GM18507 (cell line): ENCODE measurements around the gene SLC1A7.

Experiments used
- DNase-seq: peaks from one replicate; pipeline ENCODE4 v3.0.0; 2011; ENCODE audit warnings: low read depth; ENCODE audit not compliant: insufficient read length; ENCODE audit errors: extremely low spot score
- FAIRE-seq: peaks from 2 replicates; lab custom pipeline; 2011; peaks lifted over from hg19 to GRCh38; lab: Jason Lieb, UNC

SLC1A7 gene

DNA sequence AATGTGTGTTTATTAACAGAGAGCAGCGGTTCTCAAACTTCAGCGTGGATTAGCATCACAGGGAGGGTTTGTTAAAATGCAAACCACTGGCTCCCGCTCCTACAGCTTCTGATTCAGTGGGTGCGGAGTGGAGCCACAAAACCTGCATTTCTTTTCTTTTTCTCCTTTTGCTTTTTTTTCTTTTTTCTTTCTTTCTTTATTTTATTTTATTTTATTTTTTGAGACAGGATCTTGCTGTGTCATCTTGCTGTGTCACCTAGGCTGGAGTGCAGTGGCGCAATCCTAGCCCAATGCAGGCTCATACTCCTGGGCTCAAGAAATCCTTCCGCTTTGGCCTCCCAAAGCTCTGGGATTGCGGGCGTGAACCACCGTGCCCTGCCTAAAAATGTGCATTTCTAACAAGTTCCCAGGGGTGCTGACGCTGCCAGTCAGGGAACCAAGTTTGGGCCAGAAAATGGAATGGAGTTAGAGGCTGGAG lies 20.9 kb upstream of the SLC1A7 start:
- DNase-seq (no peak), FAIRE-seq (no peak)

DNA sequence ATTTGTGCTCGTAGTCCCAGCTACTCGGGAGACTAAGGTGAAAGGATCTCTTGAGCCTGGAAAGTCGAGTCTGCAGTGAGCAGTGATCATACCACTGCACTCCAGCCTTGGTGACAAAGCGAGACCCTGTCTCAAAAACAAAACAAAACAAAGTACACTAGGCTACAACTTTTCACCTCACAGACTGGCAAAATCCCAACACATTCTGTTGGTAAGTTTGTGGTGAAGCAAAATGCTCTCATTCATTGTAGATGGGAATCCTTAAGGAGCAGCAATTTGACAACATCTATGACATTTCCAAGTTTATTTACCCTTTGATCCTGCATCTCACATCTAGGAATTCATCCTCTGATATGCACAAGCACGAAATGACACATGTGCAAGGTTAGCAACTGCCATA lies 20.2 kb upstream of the SLC1A7 start:
- DNase-seq = no peak
- FAIRE-seq = no peak

DNA sequence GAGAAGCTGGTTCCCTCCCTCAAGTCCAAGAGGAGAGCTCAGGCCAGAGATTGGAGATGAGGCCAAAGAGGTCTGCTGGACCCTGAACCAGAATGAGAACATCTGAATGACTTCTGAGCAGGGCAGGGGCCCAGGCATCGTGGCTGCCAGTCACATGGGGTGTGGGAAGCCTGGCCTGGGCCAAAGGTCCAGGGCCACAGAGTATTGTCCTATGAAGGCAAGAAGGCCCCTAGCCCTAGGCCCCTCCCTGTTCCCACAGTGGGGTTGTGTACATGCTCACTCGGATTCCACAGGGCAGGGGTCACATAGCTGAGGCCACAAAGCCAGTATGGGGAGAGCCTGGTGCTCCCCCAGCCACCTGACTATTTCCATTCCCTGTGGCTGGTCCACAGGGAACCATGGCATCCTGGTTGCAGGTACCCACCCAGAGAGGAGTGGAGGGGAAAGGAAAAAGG lies 18.5 kb upstream of the SLC1A7 start:
- no peak for FAIRE-seq
- no peak for DNase-seq

DNA sequence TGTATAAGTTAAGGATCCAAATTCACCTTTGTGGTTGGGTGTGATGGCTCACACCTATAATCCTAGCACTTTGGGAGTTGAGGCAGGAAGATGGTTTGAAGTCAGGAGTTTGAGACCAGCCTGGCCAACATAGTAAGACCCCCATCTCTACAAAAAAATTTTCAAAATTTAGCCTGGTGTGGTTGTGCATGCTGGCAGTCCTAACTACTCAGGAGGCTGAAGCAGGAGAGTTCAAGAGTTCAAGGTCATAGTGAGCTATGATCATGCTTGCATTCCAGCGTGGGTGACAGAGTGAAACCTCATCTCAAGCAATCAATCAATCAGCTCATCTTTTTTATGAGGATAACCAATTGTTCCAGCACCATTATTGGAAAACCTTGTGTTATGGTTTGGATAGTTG lies 16.5 kb upstream of the SLC1A7 start:
- DNase-seq (no peak), FAIRE-seq (no peak)

DNA sequence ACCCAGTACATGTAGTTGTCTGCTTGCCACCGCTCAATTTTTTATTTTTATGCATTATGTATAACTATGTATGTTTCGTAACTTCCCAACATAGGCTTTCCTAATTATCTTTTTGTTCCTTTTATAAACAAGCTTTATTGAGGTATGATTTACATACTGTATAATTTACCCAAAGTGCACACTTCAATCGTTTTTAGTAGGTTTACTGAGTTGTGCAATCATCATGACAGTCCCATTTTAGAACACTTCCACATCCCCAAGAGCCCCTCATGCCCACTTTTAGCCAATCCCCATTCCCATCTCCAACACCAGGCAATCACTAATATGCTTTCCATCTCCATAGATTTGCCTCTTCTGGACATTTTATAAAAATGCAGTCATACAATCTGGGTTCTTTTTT lies 14.3 kb upstream of the SLC1A7 start:
- FAIRE-seq (no peak), DNase-seq (no peak)

DNA sequence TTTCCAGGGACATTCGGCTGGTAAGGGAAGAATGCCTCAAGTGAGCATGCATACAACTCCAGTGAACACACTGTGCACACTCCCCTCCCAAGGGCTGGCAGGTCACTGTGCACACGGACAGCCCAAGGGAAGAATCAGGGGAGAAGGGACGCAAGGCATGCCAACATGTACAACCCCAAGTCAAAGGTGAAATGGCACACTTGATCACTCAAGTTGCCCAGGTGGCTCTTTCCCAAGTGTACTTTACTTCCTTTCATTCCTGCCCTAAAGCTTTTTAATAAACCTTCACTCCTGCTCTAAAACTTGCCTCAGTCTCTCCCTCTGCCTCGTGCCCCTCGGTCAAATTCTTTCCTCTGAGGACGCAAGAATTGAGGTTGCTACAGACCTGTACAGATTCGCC lies 13.5 kb upstream of the SLC1A7 start:
- DNase-seq (no peak), FAIRE-seq (no peak)

DNA sequence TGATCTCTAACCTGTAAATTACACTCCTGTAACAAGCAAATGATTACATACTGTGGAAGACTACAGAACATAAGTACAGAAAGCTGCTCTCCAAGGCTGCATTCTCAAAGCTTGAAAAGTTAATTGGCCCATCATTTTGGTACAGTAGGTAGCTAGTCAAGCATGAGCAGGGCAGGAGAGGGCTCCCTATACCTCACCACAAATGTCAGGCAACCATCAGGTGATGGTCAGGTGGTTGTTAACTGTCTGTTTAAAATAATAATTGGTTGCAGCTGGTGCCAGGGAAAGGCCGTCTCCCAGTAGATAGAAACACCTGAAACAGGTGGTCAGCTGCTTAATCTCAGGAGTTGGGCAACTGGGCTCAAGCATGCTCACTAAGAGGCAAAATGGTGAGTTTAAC lies 13.1 kb upstream of the SLC1A7 start:
- FAIRE-seq (no peak), DNase-seq (no peak)

DNA sequence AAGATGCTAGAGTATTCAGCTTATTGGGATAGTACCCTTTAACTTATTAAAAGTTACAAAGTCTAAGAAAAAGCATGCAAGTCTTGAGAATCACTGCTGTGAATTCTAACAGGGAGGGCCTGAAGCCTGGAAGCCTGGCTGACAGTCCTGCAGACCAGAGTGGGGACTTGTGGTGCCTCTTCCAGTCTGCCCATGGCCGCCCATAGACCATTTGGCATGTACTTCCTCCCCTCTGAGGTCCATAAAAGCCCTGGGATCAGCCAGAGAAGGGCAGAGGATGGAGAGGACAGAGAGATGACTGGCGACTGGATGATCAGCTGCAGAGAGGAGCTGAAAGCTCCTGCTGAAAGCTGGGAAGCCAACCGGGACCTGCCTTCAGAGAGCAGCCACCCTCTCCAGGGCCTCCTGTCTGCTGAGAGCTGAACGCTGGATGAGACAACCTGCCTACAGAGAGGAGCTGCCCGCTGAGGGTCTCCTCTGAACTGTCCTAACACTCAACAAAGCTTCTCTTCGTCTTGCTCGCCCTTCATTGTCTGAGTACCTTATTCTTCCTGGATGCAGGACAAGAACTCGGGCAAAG lies 12.5 kb upstream of the SLC1A7 start:
- DNase-seq (no peak), FAIRE-seq (no peak)

DNA sequence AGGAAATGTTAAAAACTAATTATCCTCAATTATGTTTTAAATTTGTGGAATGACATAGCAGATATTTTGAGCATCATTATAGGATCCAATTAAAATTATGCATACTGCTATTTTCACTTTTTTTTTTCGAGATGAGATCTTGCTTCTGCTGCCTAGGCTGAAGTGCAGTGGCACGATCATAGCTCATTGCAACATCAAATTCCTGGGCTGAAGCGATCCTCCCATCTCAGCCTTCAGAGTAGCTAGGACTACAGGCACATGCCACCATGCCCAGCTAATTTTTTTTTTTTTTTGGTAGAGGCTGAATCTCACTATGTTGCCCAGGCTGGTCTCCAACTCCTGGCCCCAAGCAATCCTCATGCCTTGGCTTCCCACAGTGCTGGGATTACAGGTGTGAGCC lies 11.3 kb upstream of the SLC1A7 start:
- FAIRE-seq = no peak
- DNase-seq = no peak

DNA sequence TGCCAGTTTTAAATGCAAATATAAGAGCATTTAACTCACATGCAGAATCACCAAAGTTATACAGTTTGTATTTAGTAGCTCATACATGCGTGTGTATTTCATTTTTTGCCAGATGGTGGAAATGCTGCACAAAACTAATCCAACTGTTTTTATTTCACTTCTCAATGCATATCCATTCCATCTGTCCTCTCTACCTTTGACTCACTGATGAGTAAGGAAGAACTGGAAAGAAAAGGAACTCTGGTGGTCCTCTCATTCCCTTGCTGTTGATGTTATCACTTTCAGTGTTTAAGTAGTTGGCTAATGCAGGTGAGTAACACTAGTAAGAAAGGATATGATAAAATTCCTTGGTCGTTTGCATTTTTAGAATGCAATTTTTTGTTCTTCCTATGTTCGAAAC lies 5.7 kb upstream of the SLC1A7 start:
- no peak for DNase-seq
- no peak for FAIRE-seq

DNA sequence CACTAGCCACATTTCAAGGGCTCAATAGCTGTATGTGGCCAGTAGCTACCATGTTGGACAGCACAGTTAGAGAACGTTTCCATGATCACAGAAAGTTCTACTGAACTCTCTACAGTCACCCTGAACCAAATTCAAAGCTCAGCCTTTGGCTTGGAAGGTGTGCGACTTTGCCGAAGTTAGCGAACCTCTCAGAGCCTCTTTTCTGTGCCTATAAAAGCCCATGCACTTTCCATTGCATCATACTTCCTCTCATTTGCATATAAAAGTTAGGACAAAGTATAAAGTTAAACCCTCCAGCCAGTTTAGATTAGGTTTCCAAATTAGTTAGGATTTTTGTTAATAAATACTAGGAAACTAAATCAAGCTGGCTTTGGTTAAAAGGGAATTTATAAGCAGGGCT lies 4.7 kb upstream of the SLC1A7 start:
- FAIRE-seq (no peak), DNase-seq (no peak)

DNA sequence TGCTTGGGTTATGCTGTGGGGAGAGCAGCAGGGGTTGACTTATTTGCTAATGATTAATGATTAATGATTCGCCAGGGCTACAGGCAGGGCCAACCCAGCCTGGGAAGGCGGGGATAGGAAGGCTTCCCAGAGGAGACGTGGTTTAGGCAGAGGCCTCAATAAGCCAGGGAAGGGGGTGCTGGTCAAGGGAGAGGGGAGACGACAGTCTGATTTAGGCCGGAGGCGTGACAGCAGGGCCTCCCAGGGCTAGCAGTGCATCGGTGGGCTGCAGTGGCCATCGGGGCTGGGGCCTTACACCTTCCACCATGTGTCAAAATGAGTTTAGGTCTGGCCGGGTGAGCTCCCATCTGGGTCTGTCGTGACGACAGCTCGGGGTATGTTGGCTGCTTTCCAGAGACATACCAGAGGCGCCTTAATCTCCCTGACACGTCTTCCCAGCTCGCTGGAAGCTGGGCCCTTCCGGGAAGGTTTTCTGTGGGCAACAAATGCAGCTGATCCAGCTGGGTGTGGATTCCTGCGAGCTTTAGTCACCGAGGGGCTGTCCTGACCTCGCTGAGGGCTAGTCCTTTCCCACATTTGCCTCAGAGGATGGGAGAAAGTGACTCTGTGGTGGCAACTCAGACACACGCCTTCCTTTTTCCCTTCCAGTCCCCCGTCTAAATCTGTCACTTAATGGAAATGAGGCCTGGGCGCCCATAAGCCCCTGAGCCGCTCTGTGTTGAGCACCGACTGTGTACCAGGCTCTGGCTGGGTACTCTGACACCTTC lies 3.7 kb upstream of the SLC1A7 start:
- DNase-seq = no peak
- no peak for FAIRE-seq

DNA sequence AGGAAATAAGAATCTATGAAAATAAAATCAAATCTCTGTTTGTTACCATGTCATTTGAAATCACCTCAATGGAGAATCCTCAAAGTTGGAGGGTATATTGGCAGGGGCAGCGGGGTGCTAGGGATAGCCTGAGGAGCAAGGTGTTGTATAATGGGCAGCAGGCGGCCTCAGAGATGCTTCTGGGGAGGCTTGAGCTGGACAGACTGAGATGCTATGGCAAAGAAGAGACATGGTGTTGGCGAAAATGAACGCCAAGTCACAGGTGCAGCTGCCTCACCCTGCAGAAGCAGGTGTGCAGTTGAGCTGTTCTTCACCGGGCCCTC lies 3.1 kb upstream of the SLC1A7 start:
- DNase-seq (no peak), FAIRE-seq (no peak)

DNA sequence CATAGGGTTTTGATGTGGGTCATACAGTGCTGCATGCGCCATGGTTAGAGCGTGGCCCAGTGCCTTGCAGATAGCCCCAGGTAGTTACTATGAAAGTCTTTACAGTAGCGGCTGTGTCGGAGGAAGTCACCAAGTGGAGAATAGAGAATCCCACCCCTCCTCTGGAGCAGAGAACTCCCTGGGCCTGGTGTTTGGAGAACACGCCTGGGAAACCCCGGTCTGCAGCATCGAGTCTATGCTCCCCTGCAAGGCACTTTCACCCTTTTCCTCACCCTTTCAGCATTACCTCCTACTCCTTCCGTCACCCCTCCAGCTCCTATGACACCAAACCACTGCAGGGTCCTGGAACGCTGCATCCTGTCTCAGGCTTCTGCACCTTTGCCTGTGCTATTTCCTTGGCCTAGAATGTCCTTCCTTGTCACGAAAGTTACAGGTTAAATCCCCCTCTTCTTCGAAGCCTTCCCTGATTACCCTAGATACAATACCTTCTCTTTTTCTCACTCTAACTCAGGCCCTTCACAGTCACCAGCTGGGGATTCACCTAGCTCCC lies 2.7 kb upstream of the SLC1A7 start:
- FAIRE-seq (no peak), DNase-seq (no peak)

DNA sequence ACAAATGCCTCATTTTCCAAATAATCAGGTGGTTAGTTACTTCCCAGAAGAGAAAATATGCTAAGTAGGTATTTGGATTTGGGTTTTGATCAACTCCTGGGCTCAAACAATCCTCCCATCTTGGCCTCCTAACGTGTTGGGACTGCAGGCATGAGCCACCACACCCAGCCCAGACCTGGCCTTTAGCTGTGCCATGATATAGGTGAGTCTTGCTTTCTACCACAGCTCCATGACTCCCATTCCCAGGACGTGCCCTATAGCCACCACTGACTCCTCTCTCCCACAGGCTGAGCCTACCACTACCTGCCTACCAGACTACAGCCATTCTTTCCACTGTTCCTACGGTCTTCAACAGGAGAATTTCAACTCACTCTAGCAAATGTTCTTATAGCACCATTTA lies 1.8 kb upstream of the SLC1A7 start:
- FAIRE-seq = no peak
- DNase-seq = no peak

DNA sequence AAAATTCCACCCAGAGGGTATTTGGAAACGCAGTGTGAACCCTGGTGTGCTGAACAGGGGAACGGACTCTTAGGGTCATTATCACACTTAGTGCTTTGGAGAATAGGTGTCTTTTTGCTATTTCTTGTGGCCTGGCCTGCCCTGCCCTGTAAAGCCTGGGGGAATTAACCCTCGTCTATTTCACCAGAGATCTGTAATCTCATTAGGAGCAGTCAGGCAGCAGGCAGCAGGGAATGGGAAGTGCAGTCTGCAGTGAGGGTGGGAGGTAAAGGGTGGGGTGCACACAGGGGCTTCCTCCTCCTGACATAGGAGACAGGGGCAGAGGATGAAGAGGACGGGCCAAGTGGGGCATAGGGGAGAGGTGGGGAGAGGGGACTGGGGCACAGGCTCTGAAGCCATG lies 1.1 kb upstream of the SLC1A7 start:
- FAIRE-seq = no peak
- DNase-seq = no peak

DNA sequence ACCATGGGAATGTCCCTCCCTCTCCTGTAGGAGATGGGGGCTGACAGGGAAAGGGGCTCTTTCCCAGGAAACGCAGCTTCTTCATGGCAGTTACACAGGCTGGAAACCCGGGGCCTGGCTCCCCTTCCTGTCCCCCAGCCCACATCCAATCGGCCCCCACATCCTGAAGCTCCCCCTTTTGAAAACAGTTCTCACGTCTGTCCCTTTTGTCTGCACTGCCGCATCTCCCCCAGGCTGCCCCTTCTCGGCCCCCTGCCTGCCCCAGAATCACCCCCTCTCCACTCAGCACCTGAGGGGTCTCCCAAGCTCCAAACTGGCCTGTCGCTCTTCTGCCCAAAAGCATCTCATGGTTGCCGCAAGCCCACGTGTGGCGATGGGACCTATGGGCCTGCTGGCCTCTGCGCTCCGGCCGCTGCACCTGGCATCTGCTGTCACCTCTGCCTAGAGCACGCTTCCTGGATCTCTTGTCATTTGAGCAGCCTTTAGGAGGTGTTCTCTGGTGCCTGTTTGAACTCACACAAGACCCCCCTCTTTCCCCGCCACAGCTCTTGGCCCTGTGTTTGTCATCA lies 867 bp downstream of the SLC1A7 start:
- DNase-seq (no peak), FAIRE-seq (no peak)

DNA sequence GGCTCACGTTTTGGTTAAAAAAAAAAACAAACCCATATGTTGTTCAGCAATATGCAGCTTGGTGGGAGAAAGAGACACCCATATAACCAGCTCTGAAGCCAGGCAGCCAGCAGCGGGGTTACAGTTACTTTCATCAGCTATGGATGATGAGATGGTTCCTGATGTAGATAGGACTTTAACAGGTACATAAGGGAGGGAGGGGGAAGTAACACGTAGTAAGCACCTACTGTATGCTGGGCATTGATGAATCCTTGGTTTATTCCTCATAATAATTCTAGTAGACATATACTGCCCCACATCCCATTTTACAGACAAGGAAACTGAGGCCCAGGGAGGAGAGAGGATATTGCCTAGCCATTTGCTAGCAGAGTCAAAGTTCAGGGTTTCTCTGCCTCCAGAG lies 2.0 kb downstream of the SLC1A7 start:
- FAIRE-seq (no peak), DNase-seq (no peak)

DNA sequence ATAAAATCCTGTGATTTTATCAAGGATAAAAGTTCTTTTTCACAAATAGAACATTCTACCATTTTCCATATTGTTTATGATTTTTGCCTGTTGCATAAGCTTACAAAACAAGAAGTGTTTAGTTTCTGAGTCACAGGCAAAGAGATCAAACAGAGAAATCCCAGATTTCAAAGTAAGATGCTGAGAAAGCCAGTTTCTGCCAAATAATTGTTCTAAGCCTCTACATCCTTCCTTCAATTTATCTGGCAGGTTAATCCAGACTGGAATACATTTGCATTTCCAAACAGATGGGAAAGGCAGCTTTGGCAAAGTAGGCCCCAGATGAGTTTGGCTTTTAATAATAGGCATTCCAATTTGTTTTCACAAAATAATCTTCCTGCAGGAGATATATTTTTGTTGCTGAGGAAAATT lies 2.5 kb downstream of the SLC1A7 start:
- FAIRE-seq (no peak), DNase-seq (no peak)

DNA sequence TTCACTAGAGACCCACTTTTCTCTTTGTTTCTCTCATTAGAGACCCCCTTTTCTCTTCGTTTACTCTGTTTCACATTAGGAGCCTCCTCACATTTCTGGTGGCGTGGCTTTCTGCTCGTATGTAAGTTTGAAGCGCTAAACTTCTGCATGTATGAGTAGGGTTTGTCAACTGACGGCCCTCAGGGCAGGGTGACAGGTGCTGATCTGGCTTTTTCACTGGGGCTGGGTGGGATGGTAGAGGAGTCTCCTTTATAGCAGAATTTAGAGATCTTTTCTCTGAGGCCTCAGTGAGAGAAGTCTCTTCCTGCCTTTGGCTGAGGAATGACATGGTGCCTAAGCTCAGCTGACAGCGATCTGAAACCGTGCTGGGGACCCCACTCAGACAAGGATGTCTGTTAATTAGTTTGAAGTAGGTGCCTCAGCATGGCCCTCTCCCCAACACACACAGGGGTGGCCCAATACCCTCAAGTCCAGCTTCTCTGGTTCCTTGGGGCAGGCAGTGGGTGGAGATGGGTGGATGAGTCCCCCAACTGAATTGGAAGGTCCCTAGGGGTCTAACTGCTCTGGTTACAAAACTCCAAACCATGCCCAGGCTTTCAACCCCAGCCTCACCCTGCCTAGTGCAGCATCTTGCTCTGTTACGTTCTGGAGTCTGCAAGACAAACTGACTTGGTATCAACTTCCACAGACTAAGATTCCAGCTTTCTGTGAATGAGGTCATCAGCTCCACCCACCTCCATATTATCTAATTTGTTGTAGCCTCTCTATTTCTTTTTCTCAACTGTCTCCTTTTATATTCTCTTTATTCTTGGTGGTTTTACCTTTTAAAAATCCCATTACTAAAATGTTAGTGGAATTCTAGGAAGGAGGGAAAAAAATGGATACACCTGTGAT lies 3.2 kb downstream of the SLC1A7 start:
- FAIRE-seq = no peak
- DNase-seq = no peak
